GM12865 (cell line): ENCODE data around the gene CRB2.

Experiments used
- DNase-seq: peaks from one replicate; pipeline ENCODE4 v3.0.0; 2010; ENCODE audit warnings: low read depth
- H3K4me3 ChIP-seq: 2 replicates; pipeline ENCODE4 v1.5.1; 2011; ENCODE audit warnings: mild to moderate bottlenecking, low read depth, low read length, control low read depth
- TF ChIP-seq, protein P1 (sequence below): IDR thresholded peaks from 2 replicates; pipeline ENCODE4 v1.5.1; 2011; ENCODE audit warnings: low read length, control low read depth, low read depth, inconsistent platforms; ENCODE audit not compliant: insufficient read depth; ENCODE audit errors: missing control alignments

The CRB2 gene

DNA sequence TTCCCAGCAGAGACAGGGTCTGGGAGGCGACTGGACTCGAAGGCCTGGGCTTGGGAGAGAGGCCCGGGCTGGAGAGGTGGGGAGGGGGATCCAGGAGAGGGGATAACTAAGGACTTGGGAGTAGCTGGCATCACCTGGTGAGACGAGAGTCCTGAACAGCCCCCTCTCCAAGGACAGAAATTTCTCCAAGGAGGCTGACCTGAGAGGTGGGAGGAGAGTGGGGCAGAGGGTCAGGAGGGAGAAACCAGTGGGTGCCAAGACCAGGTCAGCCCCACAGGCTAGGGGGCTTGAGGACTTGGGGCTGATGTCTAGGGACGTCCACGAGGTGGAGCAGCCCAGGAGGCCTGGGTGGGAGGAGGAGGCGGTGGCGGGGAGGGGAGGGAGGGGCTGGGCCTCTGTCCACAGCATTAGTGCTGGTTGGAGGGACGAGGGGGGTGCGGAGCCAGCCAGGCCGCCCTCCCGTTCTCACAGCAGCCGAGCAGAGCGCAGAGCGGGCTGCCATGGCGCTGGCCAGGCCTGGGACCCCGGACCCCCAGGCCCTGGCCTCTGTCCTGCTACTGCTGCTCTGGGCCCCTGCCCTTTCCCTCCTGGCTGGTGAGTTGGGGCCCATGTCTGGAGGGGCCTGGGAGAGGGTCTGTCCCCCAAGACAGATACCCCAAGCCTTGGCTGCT, at the start of gene CRB2:
Gene CRB2, plus strand, starts transcription at position 437 of the 671 bp plus-strand sequence. Its CDS starts 64 bp downstream, at position 501.
- no peak for DNase-seq
- TF ChIP-seq, protein P1, sequence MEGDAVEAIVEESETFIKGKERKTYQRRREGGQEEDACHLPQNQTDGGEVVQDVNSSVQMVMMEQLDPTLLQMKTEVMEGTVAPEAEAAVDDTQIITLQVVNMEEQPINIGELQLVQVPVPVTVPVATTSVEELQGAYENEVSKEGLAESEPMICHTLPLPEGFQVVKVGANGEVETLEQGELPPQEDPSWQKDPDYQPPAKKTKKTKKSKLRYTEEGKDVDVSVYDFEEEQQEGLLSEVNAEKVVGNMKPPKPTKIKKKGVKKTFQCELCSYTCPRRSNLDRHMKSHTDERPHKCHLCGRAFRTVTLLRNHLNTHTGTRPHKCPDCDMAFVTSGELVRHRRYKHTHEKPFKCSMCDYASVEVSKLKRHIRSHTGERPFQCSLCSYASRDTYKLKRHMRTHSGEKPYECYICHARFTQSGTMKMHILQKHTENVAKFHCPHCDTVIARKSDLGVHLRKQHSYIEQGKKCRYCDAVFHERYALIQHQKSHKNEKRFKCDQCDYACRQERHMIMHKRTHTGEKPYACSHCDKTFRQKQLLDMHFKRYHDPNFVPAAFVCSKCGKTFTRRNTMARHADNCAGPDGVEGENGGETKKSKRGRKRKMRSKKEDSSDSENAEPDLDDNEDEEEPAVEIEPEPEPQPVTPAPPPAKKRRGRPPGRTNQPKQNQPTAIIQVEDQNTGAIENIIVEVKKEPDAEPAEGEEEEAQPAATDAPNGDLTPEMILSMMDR, result no peak
- H3K4me3 ChIP-seq, result no peak within 1 kb of the TSS

DNA sequence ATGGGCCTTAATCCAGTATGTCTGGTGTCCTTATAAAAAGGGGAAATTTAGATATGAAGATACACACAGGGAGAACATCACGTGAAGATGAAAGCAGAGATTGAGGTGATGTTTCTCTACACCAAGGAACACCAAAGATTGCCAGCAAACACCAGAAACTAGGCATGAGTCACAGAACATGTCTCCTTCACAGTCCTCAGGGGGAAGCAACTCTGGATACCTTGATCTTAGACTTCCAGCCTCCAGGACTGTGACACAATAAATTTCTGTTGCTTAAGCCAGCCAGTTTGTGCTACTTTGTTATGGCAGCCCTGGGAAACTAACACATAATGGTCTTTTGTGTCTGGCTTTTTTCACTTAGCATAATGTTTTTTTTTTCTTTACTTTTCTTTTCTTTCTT, 46.4 kb upstream of the CRB2 start:
- TF ChIP-seq, protein P1, result no peak
- no peak overlapping the region for H3K4me3 ChIP-seq
- no peak for DNase-seq

DNA sequence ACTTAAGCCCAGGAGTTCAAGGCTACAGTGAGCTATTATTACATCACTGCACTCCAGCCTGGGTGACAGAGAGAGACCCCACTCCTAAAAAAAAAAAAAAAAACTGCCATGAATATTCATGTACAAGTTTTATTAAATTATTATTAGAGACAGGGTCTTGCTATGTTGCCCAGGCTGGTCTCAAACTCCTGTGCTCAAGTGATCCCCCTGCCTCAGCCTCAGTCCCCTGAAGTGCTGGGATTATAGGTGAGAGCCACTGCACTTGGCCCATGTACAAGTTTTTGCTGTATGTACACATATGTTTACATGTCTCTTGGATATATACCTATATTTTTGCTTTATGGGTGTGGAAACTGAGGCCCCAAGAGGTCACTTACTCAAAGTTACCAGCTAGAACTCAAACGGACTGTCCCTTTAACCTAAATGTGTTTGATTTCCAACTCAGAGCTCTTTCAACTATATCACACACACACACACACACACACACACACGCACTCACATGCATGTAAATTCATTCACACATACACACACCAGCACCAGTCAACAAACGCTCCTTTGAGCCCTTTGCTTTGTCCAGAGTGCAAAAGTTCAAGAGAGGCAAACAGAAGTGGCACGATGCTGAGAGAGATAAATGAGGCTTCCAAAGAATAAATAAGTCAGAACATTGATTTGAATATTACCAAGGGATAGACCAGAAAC, 45.3 kb upstream of the CRB2 start:
- no peak for DNase-seq
- TF ChIP-seq, protein P1, result no peak

DNA sequence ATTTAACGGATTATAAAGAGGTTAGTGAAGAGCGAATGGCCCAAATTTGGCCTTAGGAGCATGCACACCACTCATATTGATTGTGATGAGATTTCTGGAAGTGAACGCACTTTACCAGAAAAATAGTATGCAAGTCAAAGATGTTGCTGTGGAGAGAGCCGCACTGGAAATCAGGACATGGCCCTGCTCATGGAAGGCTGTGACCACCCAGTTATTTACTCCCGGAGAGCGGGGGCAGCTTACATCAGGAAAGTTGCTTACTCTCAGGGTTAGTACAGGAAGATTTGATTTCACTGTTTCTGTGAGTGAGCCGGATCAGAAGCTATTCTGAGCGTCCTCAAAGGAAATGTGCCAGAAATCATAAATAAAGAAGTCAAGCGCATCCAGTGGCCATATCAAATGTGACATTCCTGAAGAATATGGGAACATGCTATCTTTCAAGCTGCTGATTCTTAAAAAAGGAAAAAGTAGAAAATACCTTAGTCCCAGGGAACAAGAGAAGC, 44.7 kb upstream of the CRB2 start:
- H3K4me3 ChIP-seq, result no peak overlapping the region
- TF ChIP-seq, protein P1, result no peak
- no peak for DNase-seq

More for the DNA sequence above, 45.3 kb upstream of the CRB2 start:
- H3K4me3 ChIP-seq, result no peak overlapping the region

DNA sequence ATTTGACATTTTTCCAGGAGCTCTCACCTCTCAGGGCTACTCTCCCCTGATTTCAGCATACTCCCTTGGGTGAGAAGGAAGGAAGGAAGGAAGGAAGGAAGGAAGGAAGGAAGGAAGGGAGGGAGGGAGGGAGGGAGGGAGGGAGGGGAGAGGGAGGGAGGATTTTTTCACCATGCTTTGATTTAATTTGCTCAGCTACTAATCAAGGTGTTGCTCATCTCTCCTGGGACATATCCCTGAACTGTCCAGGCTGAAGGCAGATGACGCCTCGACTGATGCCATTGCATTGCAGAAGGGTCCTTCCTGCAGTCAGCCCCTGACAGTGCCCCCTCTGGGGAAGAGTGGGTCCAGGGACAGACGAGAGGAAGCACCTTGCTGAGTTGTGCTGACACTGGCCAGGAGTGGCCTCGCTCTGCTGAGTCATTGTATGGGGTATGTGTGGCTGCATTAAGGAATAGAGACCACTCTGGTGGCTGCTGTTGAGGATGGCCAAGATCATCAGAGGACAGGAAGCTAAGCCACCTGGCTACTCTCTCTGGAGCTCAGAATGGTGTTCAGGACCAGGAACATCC, 43.6 kb upstream of the CRB2 start:
- TF ChIP-seq, protein P1, result no peak
- DNase-seq, result no peak
- H3K4me3 ChIP-seq, result no peak overlapping the region

DNA sequence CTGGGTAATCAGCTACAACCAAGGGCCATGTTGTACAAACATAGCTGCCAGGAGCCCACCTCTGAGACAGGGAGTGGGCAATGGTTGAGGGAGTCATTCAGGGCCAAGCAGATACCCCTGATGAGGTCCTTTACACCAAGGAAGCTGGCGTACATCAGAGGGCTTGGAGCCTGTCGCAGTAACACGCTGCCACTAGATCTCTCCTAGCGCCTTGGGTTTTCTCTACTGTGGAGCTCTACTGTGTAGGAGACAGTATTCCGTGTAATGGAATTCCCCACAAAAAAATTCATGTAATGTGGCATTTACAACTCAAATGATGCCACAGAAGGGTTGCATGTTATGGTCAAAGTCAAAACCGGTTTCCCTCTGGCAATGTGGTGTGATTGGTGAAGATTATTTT, 41.4 kb upstream of the CRB2 start:
- TF ChIP-seq, protein P1, result no peak
- DNase-seq, result no peak
- H3K4me3 ChIP-seq, result no peak overlapping the region
